DND-41 (cell line): ENCODE results near the gene MTCH1.
A peak's percentile ranks its signal among the peaks of the same experiment; 100 is the strongest.

Experiments used
- ATAC-seq: fragments of 200-7000 bp; cut with Tn5 transposase; 3 replicates; pipeline ENCODE4 v1.9.1; 2021; ENCODE audit warnings: low read depth; ENCODE audit not compliant: insufficient read depth
- DNase-seq: peaks from one replicate; pipeline ENCODE4 v3.0.0-alpha.2; 2020
- H2AFZ ChIP-seq: 2 replicates; pipeline ENCODE4 v1.6.0; 2012; ENCODE audit warnings: low read depth, low read length
- H3K27ac ChIP-seq: 2 replicates; pipeline ENCODE4 v1.5.1; 2012; ENCODE audit warnings: low read length, inconsistent platforms
- H3K27me3 ChIP-seq: fragments of 200-600 bp; sonication (generic); 2 replicates; pipeline ENCODE4 v1.6.0; 2012; ENCODE audit warnings: low read length, mild to moderate bottlenecking, inconsistent platforms; ENCODE audit not compliant: insufficient read depth, poor library complexity
- H3K36me3 ChIP-seq: 2 replicates; pipeline ENCODE4 v1.5.1; 2012; ENCODE audit warnings: low read length, inconsistent platforms; ENCODE audit not compliant: insufficient read depth
- H3K4me1 ChIP-seq: 2 replicates; pipeline ENCODE4 v1.5.1; 2012; ENCODE audit warnings: mild to moderate bottlenecking, low read length; ENCODE audit not compliant: insufficient read depth
- H3K4me2 ChIP-seq: 2 replicates; pipeline ENCODE4 v1.6.0; 2012; ENCODE audit warnings: mild to moderate bottlenecking, moderate library complexity, low read length, inconsistent platforms; ENCODE audit not compliant: insufficient read depth
- H3K4me3 ChIP-seq, 2 experiments: fragments of 200-600 bp in 1 of 2; shearing (Covaris generic) in 1 of 2; 2 replicates each; pipeline ENCODE4 v1.5.1; 2012 to 2016; ENCODE audit warnings: inconsistent platforms in 2 of 2, low read length in 2 of 2, mild to moderate bottlenecking in 2 of 2, low read depth in 1 of 2, moderate library complexity in 1 of 2
- H3K79me2 ChIP-seq: 2 replicates; pipeline ENCODE4 v1.6.0; 2012; ENCODE audit warnings: low read length, inconsistent platforms; ENCODE audit not compliant: insufficient read depth
- H3K9ac ChIP-seq: 2 replicates; pipeline ENCODE4 v1.6.0; 2012; ENCODE audit warnings: low read depth, mild to moderate bottlenecking, inconsistent platforms, low read length, moderate library complexity
- H3K9me3 ChIP-seq: 2 replicates; pipeline ENCODE4 v1.5.1; 2012; ENCODE audit warnings: low read length, moderate library complexity, mild to moderate bottlenecking, inconsistent platforms; ENCODE audit not compliant: insufficient read depth, severe bottlenecking
- H4K20me1 ChIP-seq: 2 replicates; pipeline ENCODE4 v1.6.0; 2012; ENCODE audit warnings: low read length; ENCODE audit not compliant: insufficient read depth
- CTCF ChIP-seq: IDR thresholded peaks from 2 replicates; pipeline ENCODE4 v1.5.1; 2012; ENCODE audit warnings: borderline replicate concordance, low read length, moderate library complexity, mild to moderate bottlenecking; ENCODE audit not compliant: poor library complexity, severe bottlenecking; ENCODE audit errors: extremely low read depth
- EZH2 ChIP-seq: IDR thresholded peaks from 3 replicates; pipeline ENCODE4 v1.6.1; 2012; ENCODE audit warnings: borderline replicate concordance, low read depth, mild to moderate bottlenecking, moderate library complexity, low read length, inconsistent platforms; ENCODE audit not compliant: severe bottlenecking

The MTCH1 gene

GRCh38 chr6:37024656-37025337 is 38.8 kb upstream of the MTCH1 start:
- DNase-seq (peak; percentile 70), ATAC-seq (peak; percentile 50)
- no peak overlapping the region for H3K9ac ChIP-seq
- no peaks in the 10 kb centered on the region for H3K79me2 ChIP-seq
- H3K27ac ChIP-seq = peak overlapping the region; percentile 39; the same call in 1 of the 2 replicates
- no peaks in the 10 kb centered on the region for H3K27me3 ChIP-seq
- H3K4me1 ChIP-seq = peaks cover 43% of the 10 kb centered on the region
- no peak overlapping the region for H3K4me2 ChIP-seq
- H3K9me3 ChIP-seq = no peaks in the 10 kb centered on the region
- no peaks in the 10 kb centered on the region for H3K36me3 ChIP-seq
- H2AFZ ChIP-seq = no peak overlapping the region
- TF ChIP-seq EZH2 (no peak), CTCF (no peak)
- H3K4me3 ChIP-seq = no peak overlapping the region
- no peaks in the 10 kb centered on the region for H4K20me1 ChIP-seq

- Histone ChIP-seq H2AFZ (0 out of 2 replicates have a peak overlapping the region, but pooled peaks have one; percentile 3), H3K79me2 (no peaks in the 10 kb centered on the region), H3K36me3 (no peaks in the 10 kb centered on the region), H3K9me3 (no peaks in the 10 kb centered on the region), H4K20me1 (no peaks in the 10 kb centered on the region), H3K27ac (peak overlapping the region; percentile 73), H3K4me1 (peaks cover 66% of the 10 kb centered on the region), H3K27me3 (no peaks in the 10 kb centered on the region), H3K9ac (peak overlapping the region; percentile 28), H3K4me3 (no peak overlapping the region), H3K4me2 (peak overlapping the region; percentile 1; the same call in 1 of the 2 replicates)
- ATAC-seq = peak; percentile 4
- TF ChIP-seq EZH2 (no peak), CTCF (no peak)
- no peak for DNase-seq
Observed at GRCh38 chr6:37022135-37022863, 36.3 kb upstream of the MTCH1 start.

GRCh38 chr6:37021356-37022129 is 35.5 kb upstream of the MTCH1 start:
- DNase-seq = peak; percentile 93
- peaks cover 69% of the 10 kb centered on the region for H3K4me1 ChIP-seq

More at GRCh38 chr6:37021356-37022129, 35.5 kb upstream of the MTCH1 start:
- Histone ChIP-seq H4K20me1 (no peaks in the 10 kb centered on the region), H3K79me2 (no peaks in the 10 kb centered on the region), H3K27ac (peak overlapping the region; percentile 73), H3K4me3 (no peak overlapping the region), H2AFZ (peak overlapping the region; percentile 55), H3K27me3 (no peaks in the 10 kb centered on the region), H3K4me2 (0 out of 2 replicates have a peak overlapping the region, but pooled peaks have one; percentile 1), H3K36me3 (no peaks in the 10 kb centered on the region), H3K9me3 (no peaks in the 10 kb centered on the region), H3K9ac (peak overlapping the region; percentile 28)
- peak; percentile 93 for TF ChIP-seq CTCF
- TF ChIP-seq EZH2 = no peak
- peak; percentile 66 for ATAC-seq
